Motor neuron (in vitro differentiated cells): Measurements from ENCODE around the gene RASSF5. TPM values are rescaled to one million over a fixed set of nuclear protein-coding genes. Genes with fewer than 3 reads are reported as not detected.
"Not testable (repeated sequence)": the region's sequence is repeated elsewhere in the genome, so short reads cannot be mapped to it uniquely, and the experiment has no call there.

Experiments used
- ATAC-seq, 8 experiments: fragments of 200-7000 bp; cut with Tn5 transposase; replicated peaks in 6 of 8; 2 replicates each; pipeline ENCODE4 v1.8.0; 2021; ENCODE audit warnings: mild to moderate bottlenecking in 8 of 8, moderate library complexity in 8 of 8
- H3K27ac ChIP-seq, 2 donors: fragments of 250-450 bp; sonication (Bioruptor Pico); 2 replicates each; pipeline ENCODE4 v1.9.0; 2021; ENCODE audit warnings: antibody characterized with exemption in 2 of 2, mild to moderate bottlenecking in 2 of 2, moderate library complexity in 1 of 2
- H3K4me1 ChIP-seq, 2 donors: fragments of 250-450 bp; sonication (Bioruptor Pico); replicated peaks in 1 of 2; 2 replicates each; pipeline ENCODE4 v1.6.1; 2021; ENCODE audit warnings: antibody characterized with exemption in 2 of 2, mild to moderate bottlenecking in 2 of 2, moderate library complexity in 1 of 2
- H3K4me3 ChIP-seq, 5 donors: fragments of 250-450 bp; sonication (Bioruptor Pico); 2 replicates each; pipeline ENCODE4 v1.9.0; 2021; ENCODE audit warnings: antibody characterized with exemption in 5 of 5, mild to moderate bottlenecking in 5 of 5, moderate library complexity in 4 of 5
- WGBS, 10 experiments: fragments of 450-650 bp; shearing (Covaris generic); methylation state at CpG; one replicate each; pipeline ENCODE4 v1.0.0; 2022; 5-methylcytosine and 5-hydroxymethylcytosine counted together
- in situ Hi-C, 9 experiments: fragments of 400-800 bp; cut with MboI; loops; one replicate each; pipeline ENCODE4 v1.15.0; 2021; ENCODE audit warnings: low sequenced_read_pairs in 9 of 9, low pct_unique_long_range_greater_than_20kb in 2 of 9; ENCODE audit not compliant: unreplicated experiment in 9 of 9
- total RNA-seq, 8 experiments: library from RNA; unstranded; fragments of 300-600 nt; gene quantifications; 2 replicates each; pipeline versions ENCODE4 v1.2.3 to v1.2.4, GENCODE V29; 2022

RASSF5 gene
- total RNA-seq, 8 experiments from 2014 or later = 0.81 to 7.6 (median 5.5) TPM

DNA sequence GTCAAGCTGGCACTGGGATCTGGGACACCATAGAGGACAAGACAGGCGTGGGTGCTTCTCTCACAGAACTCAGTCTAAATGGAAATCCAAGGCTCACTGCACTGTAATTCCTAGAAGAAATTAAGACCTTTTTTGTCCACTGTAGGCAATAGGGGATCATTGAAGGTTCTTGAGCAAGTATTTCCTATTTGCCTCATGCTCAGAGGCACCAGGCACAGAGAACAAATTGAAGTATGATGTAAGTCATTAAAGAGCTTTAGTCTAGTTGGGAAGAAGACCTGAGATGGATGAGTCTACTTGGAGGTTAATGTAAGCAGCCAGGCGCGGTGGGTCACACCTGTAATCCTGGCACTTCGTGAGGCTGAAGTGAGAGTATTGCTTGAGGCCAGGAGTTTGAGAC, 70.3 kb downstream of the RASSF5 start:
- in situ Hi-C loops = loop anchor here in 3 of 9 experiments (25.0 kb wide), 1 partner anchor 90 kb away; no protein-coding TSS in a partner anchor
- Histone ChIP-seq H3K27ac (no peak overlapping the region), H3K4me1 (peaks cover 0 to 13% of the 10 kb centered on the region in 2 donors), H3K4me3 (no peak overlapping the region)
- 67 to 100% (median 85%) methylated on average over 2 to 4 of the region's 4 CpGs; no CpG with 5 or more reads in 4 of the 10 experiments for WGBS, 10 experiments
- no peak for ATAC-seq

DNA sequence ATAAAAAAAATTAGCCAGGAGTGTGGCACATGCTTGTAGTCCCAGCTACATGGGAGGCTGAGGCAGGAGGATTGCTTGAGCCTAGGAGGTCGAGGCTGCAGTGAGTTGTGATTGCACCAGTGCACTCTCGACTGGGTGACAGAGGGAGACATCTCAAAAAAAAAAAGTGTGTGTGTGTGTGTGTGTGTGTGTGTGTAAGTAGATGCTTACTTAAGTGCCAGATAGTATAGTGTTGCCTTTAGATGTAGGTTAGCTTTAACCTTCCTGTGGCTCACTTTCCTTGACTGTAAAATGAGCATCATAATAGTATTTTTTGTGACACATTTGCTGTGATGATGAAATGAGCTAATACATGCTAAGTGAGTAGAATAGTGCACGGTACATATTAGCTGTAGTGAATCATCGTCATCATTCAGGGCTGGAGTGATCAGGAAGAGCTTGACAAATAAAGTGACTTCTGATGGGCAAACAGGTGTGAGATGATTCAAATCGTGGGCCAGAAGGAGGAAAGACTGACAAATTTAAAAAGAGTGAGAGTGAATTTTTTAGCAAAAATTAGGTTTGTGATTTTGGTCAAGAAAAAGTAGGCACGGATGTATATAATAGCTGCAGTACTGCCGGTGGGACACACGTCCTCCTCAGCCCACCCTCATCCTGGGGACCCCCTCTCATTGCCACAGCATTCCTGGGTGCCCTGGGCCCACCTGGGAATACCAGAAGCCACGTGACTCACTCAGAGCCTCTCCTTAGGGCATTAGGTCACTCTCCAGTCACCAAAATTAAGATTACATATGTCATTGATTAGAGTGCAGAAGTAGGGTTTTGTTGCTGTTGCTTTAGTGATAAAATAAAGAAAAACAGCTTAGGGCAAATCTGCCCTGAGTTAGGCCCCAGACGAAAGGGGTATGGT, 71.0 kb downstream of the RASSF5 start:
- no peak overlapping the region for H3K4me3 ChIP-seq
- H3K27ac ChIP-seq = no peak overlapping the region
- WGBS, 10 experiments = 34 to 100% (median 73%) methylated on average over 1 to 10 of the region's 10 CpGs
- peak in 3 of 8 experiments; percentile 41 to 65 (median 47) for ATAC-seq
- peaks cover 0 to 13% of the 10 kb centered on the region in 2 donors for H3K4me1 ChIP-seq
- in situ Hi-C loops = loop anchor here in 3 of 9 experiments (25.0 kb wide), 1 partner anchor 91 kb away; no protein-coding TSS in a partner anchor

DNA sequence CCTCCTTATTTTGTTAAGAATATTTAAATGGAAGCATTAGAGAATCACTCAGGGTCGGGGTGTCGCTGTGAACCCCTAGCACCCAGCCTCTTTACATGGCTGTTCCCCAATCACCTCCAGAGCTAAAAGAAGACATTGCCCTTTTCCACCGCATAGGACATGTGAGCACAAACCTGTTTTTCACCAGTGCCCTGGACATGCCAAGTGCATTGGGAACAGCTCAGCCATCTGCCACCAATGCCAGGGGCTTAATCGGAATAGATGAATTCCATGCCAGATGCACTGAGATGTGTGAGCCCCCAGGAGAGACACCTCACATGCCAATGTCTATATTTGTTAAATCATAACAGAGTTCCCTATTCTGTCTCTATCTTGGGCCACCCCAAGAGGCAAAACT, 71.6 kb downstream of the RASSF5 start:
- no peak for ATAC-seq
- Histone ChIP-seq H3K4me3 (no peak overlapping the region), H3K27ac (no peak overlapping the region), H3K4me1 (peaks cover 0 to 15% of the 10 kb centered on the region in 2 donors)
- in situ Hi-C loops = loop anchor here in 3 of 9 experiments (25.0 kb wide), 1 partner anchor 92 kb away; no protein-coding TSS in a partner anchor
- WGBS, 10 experiments = 90 to 100% (median 100%) methylated on average over 1 to 4 of the region's 4 CpGs; no CpG with 5 or more reads in 5 of the 10 experiments

DNA sequence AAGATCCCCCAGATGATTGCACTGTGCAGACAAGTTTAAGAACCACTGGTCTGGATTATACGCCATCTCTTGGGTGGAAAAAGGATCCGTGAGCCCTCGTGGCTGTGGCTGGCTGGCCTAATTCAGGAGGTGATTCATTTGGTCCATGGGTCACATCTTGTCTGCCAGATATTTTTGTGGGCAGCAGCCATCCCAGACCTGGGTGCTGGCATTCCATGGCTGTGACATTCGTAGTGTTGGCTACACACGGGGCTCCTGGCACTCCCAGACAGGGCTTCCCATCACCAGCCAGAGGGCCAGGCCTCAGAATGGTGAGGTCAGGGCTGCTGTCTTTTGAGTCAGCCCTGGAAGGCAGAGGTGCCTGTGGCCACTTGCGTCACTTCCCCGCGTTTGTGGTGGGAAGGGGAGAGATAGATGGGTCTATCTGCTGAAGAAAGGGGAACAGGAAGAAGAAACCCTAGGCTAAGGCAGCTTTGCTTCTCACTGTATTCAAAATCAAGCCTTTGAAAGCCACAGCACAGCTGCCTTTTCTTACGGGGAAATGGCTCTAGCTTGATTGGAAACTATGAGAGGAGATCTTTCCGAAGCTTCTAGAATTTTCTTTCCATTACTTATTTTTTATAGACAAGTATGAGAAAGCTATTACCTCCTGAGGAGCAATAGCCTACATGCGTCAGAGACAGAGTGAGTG, 72.6 kb downstream of the RASSF5 start:
- WGBS, 10 experiments = 71 to 94% (median 88%) methylated on average over 3 to 9 of the region's 11 CpGs; no CpG with 5 or more reads in 2 of the 10 experiments
- Histone ChIP-seq H3K4me3 (no peak overlapping the region), H3K4me1 (peaks cover 0 to 15% of the 10 kb centered on the region in 2 donors), H3K27ac (no peak overlapping the region)
- in situ Hi-C loops = loop anchor here in 7 of 9 experiments (5.0 to 25.0 kb wide), 3 partner anchors 93 to 95 kb away; no protein-coding TSS in a partner anchor
- no peak for ATAC-seq

DNA sequence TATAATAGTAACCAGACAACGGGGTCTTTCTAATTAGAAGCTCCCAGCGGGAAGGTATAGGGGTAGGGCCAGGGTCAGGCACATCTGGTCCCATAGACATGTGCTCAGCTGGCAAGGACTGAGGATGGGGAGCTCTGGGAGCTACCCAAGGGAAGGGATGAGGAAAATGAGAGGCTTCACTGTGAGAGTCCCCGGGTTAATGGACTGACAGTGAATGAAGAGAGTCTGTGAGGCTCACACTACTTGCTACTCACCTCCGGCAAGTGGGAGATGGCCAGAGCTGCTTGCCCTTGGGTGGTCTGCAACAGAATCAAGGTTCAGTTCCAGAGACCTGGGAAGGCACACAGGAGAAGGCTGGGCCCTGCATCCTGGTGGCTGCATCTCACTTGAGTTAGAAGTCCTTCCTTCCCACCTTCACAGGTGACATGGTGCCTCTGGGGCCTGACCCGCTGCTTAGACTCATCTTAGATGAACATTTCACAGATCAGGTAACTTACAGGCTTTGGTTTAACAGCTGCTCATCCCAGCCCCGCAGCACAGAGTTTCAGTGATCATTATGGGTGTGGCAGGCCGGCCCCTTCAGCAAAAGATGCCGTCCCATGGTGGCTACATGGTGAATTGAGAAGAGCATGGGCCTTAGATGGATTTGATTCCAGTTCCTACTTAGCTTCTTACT, 73.2 kb downstream of the RASSF5 start:
- H3K27ac ChIP-seq = no peak overlapping the region
- peaks cover 0 to 9% of the 10 kb centered on the region in 2 donors for H3K4me1 ChIP-seq
- H3K4me3 ChIP-seq = no peak overlapping the region
- WGBS, 10 experiments = 67 to 100% (median 90%) methylated on average over 1 to 7 of the region's 8 CpGs; no CpG with 5 or more reads in 1 of the 10 experiments
- no peak for ATAC-seq
- in situ Hi-C loops = loop anchor here in 7 of 9 experiments (5.0 to 25.0 kb wide), 3 partner anchors 93 to 96 kb away; no protein-coding TSS in a partner anchor

DNA sequence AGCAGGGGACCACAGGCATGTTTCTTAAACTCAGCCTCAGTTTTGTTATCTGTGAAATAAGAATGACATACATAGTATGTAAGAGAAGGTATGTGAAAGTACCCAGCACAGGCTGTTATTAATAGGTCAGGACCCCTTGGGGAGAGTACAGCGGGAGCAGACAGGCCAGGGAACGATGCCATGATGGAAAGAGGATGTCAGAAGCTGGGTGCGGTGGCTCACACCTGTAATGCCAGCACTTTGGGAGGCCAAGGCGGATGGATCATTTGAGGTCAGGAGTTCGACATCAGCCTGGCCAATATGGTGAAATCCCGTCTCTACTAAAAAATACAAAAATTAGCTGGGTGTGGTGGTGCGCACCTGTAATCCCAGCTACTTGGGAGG, 73.8 kb downstream of the RASSF5 start:
- WGBS, 10 experiments = 60 to 100% (median 93%) methylated on average over 3 to 7 of the region's 7 CpGs
- not testable (repeated sequence) for H3K4me3 ChIP-seq, H3K27ac ChIP-seq, ATAC-seq, H3K4me1 ChIP-seq
- in situ Hi-C loops = loop anchor here in 7 of 9 experiments (5.0 to 25.0 kb wide), 3 partner anchors 94 to 96 kb away; no protein-coding TSS in a partner anchor

DNA sequence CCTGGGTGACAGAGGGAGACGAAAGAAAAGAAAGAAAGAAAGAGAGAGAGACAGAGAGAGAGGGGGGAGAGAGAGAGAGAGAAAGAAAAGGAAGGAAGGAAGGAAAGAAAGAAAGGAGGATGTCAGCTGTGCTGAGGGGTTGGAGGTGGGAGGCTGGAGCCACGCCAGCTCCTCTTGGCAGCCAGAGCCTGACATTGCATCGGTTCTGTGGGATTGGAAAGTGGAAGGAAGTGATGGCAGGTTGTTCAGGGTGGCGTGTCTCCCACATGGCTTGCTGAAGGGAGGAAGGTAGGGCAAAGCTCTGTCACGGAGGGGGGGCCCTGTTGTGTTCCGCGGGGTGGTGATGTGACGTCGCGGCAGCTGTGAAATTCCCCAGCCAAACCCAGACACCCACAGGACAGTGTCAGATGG, 74.2 kb downstream of the RASSF5 start:
- no peak for ATAC-seq
- Histone ChIP-seq H3K4me3 (no peak overlapping the region), H3K4me1 (peaks cover 0 to 2% of the 10 kb centered on the region in 2 donors), H3K27ac (no peak overlapping the region)
- WGBS, 10 experiments = 55 to 100% (median 82%) methylated on average over 1 to 9 of the region's 10 CpGs; no CpG with 5 or more reads in 2 of the 10 experiments
- in situ Hi-C loops = loop anchor here in 7 of 9 experiments (5.0 to 25.0 kb wide), 3 partner anchors 94 to 97 kb away; no protein-coding TSS in a partner anchor

DNA sequence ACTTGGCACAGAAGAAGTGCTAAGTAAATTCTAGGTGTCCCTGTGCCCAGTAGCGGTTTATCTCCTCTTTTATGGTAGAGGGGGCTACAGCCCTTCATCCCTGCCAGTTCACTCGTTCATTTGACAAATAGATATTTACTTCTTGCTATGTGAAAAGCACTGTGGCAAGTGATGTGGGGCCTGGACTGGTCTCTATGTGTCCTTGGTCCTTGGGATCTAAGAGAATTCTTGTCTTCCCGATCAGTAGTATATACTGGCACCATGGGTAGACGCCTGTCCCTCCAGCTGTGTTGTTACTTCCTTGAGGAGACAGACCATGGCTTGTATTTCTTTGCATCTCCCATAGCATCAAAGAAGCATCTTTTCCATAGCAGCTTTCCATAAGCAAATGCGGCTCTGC, 75.2 kb downstream of the RASSF5 start:
- H3K4me1 ChIP-seq = peaks cover 0 to 2% of the 10 kb centered on the region in 2 donors
- no peak overlapping the region for H3K27ac ChIP-seq
- WGBS, 10 experiments = 65 to 100% (median 89%) methylated on average over 1 to 5 of the region's 5 CpGs; no CpG with 5 or more reads in 2 of the 10 experiments
- in situ Hi-C loops = loop anchor here in 7 of 9 experiments (5.0 to 25.0 kb wide), 3 partner anchors 95 to 98 kb away; no protein-coding TSS in a partner anchor
- no peak for ATAC-seq
- no peak overlapping the region for H3K4me3 ChIP-seq

DNA sequence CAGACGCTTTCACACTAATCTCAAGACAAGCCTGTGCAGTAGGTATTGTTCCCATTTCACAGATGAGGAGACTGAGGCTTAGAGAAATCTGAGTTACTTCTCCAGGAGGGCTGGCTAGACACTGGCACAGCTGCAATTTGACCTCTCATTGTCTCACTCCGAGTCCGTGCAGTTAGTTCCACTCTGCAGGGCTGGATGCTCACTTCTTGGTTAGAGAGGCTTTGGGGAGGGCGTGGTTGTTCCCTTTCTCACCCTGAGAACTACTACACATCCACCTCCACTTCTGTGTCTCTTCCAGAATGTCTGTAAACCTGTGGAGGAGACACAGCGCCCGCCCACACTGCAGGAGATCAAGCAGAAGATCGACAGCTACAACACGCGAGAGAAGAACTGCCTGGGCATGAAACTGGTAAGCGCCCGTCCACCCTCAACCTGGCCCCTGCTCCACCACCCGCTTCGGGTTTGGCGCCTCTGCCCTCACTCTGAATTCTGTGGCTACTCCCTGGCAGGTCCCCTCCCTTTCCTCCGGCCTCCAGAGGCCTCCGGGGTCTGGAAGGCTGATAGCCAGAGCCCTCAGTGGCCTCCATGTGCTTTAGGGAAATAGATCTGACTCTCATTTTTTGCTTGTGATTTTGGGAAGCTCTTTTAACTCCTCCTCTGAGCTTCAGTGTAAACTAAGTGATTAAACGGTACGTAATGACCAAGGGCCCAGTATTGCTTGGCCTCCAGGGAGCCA, 75.8 kb downstream of the RASSF5 start:
- in situ Hi-C loops = loop anchor here in 7 of 9 experiments (5.0 to 25.0 kb wide), 3 partner anchors 96 to 98 kb away; no protein-coding TSS in a partner anchor
- Histone ChIP-seq H3K4me1 (peaks cover 0 to 2% of the 10 kb centered on the region in 2 donors), H3K27ac (no peak overlapping the region), H3K4me3 (no peak overlapping the region)
- peak in 4 of 8 experiments; percentile 5 to 24 (median 14) for ATAC-seq
- WGBS, 10 experiments = 77 to 93% (median 81%) methylated on average over 2 to 17 of the region's 18 CpGs; no CpG with 5 or more reads in 3 of the 10 experiments

DNA sequence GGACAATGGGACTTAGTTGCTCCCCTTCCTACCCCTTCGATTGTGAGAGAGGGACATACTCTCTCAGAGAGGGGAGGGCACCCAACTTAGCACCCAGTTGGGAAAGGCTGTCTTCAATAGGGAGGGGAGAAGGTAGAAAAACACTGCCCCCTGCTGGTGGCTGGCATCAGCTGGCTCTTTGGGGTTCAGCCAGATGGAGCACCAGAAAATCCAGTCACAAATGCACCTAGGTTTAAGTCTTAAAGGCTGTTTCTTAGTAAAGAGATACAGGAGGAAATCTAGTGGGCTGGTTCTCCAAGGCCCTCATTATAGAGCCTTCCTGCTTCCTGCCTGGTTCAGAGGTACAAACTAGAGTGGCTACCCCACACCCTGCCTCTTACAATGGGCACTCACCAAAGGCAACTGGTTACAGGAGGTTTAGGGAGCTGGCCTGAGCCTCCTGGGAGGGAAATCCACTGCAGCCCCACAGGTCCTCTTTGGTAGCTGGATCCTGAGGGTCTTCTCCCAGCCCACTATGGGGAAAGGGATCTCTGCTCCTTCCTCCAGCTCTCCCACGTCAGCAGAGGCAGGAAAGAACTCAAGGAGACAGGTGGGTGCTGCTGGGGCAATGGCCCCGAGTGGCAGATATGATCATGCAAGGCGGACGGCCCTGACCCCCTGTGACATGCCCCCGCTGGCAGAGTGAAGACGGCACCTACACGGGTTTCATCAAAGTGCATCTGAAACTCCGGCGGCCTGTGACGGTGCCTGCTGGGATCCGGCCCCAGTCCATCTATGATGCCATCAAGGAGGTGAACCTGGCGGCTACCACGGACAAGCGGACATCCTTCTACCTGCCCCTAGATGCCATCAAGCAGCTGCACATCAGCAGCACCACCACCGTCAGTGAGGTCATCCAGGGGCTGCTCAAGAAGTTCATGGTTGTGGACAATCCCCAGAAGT, 76.6 kb downstream of the RASSF5 start:
- Histone ChIP-seq H3K27ac (no peak overlapping the region), H3K4me1 (peaks cover 0 to 2% of the 10 kb centered on the region in 2 donors), H3K4me3 (no peak overlapping the region)
- ATAC-seq = peak; percentile 41 to 80 (median 72)
- in situ Hi-C loops = loop anchor here in 7 of 9 experiments (5.0 to 25.0 kb wide), 3 partner anchors 97 to 99 kb away; no protein-coding TSS in a partner anchor
- 72 to 100% (median 80%) methylated on average over 4 to 13 of the region's 16 CpGs; no CpG with 5 or more reads in 3 of the 10 experiments for WGBS, 10 experiments
